Dendritic cell treated with granulocyte-macrophage colony-stimulating factor and Interleukin-4, amounts not matched to agents 40 ng/mL and 50 ng/mL, for 4 days (primary cell): ENCODE data around the gene EIF5A.
"Not testable (repeated sequence)": the region's sequence is repeated elsewhere in the genome, so short reads cannot be mapped to it uniquely, and the experiment has no call there.

ENCODE experiments used
- H3K27ac Mint-ChIP-seq: one replicate; pipeline ENCODE4 v1.8.0; 2022; ENCODE audit warnings: mild to moderate bottlenecking, mixed read lengths
- H3K27me3 Mint-ChIP-seq: one replicate; pipeline ENCODE4 v1.8.0; 2022; ENCODE audit warnings: mild to moderate bottlenecking, mixed read lengths
- H3K36me3 Mint-ChIP-seq: one replicate; pipeline ENCODE4 v1.8.0; 2022; ENCODE audit warnings: low read depth, mixed read lengths
- H3K4me1 Mint-ChIP-seq: one replicate; pipeline ENCODE4 v1.8.0; 2022; ENCODE audit warnings: low read depth, mixed read lengths
- H3K4me3 Mint-ChIP-seq: one replicate; pipeline ENCODE4 v1.8.0; 2022; ENCODE audit warnings: mild to moderate bottlenecking, moderate library complexity, mixed read lengths
- H3K9me3 Mint-ChIP-seq: one replicate; pipeline ENCODE4 v1.8.0; 2022; ENCODE audit warnings: mixed read lengths
- intact Hi-C: fragments of 100-400 bp; cut with micrococcal nuclease; formaldehyde crosslinking; loops from one replicate; pipeline ENCODE4 v1.15.0; 2022

Gene EIF5A

DNA sequence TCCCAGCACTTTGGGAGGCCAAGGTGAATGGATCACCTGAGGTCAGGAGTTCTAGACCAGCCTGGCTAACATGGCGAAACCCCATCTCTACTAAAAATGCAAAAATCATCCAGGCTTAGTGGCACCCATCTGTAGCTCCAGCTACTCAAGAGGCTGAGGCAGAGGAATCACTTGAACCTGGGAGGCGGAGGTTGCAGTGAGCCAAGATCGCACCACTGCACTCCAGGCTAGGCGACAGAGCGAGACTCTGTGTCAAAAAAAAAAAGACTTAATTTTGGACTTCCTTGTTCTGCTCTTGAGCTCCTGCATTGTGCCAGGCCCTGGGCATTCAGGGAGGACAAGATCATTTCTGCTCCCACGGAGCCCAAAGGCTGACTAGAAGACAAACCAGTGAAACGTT is 30.2 kb downstream of the EIF5A start:
- H3K36me3 Mint-ChIP-seq: peaks cover 38% of the 10 kb centered on the region
- H3K9me3 Mint-ChIP-seq, H3K27me3 Mint-ChIP-seq: not testable (repeated sequence)
- peak overlapping the region; percentile 73 for H3K27ac Mint-ChIP-seq
- intact Hi-C loops: loop anchor here (10.0 kb wide), 1 partner anchor 53 kb away; the partner anchor contains the start of gene SLC2A4
- peaks cover 49% of the 10 kb centered on the region for H3K4me1 Mint-ChIP-seq
- peak overlapping the region; percentile 80 for H3K4me3 Mint-ChIP-seq

GRCh38 chr17:7340179-7340578 is 32.8 kb downstream of the EIF5A start:
- no peaks in the 10 kb centered on the region for H3K27me3 Mint-ChIP-seq
- no peaks in the 10 kb centered on the region for H3K9me3 Mint-ChIP-seq
- intact Hi-C loops: no loop called here
- H3K27ac Mint-ChIP-seq: no peak overlapping the region
- H3K4me3 Mint-ChIP-seq: no peak overlapping the region
- H3K4me1 Mint-ChIP-seq: peaks cover 44% of the 10 kb centered on the region
- peaks cover 64% of the 10 kb centered on the region for H3K36me3 Mint-ChIP-seq

GRCh38 chr17:7341842-7342241 is 34.4 kb downstream of the EIF5A start:
- Mint-ChIP-seq H3K36me3 (peaks cover 77% of the 10 kb centered on the region), H3K4me3 (no peak overlapping the region), H3K4me1 (peaks cover 28% of the 10 kb centered on the region), H3K27me3 (no peaks in the 10 kb centered on the region), H3K9me3 (no peaks in the 10 kb centered on the region), H3K27ac (no peak overlapping the region)
- intact Hi-C loops: no loop called here

DNA sequence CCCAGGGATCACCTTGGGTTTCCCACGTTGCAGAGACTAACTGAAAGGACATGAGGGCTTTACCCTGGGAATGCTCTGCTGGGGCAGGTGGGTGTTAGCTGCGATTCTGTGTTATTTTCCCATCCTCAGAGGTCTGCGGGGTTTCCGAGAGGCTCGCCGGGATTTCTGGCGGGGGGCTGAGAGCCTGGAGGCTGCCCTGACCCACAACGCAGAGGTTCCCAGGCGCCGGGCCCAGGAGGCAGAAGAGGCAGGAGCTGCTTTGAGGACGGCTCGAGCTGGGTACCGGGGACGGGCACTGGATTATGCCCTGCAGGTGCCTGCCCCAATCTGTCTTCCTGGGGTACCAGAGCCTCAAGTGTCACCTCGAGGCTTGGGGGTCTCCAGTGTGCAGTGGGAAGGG is 35.8 kb downstream of the EIF5A start:
- Mint-ChIP-seq H3K9me3 (no peaks in the 10 kb centered on the region), H3K27me3 (no peaks in the 10 kb centered on the region), H3K4me1 (peaks cover 26% of the 10 kb centered on the region), H3K36me3 (peaks cover 91% of the 10 kb centered on the region), H3K4me3 (no peak overlapping the region), H3K27ac (peak overlapping the region; percentile 19)
- intact Hi-C loops: no loop called here

DNA sequence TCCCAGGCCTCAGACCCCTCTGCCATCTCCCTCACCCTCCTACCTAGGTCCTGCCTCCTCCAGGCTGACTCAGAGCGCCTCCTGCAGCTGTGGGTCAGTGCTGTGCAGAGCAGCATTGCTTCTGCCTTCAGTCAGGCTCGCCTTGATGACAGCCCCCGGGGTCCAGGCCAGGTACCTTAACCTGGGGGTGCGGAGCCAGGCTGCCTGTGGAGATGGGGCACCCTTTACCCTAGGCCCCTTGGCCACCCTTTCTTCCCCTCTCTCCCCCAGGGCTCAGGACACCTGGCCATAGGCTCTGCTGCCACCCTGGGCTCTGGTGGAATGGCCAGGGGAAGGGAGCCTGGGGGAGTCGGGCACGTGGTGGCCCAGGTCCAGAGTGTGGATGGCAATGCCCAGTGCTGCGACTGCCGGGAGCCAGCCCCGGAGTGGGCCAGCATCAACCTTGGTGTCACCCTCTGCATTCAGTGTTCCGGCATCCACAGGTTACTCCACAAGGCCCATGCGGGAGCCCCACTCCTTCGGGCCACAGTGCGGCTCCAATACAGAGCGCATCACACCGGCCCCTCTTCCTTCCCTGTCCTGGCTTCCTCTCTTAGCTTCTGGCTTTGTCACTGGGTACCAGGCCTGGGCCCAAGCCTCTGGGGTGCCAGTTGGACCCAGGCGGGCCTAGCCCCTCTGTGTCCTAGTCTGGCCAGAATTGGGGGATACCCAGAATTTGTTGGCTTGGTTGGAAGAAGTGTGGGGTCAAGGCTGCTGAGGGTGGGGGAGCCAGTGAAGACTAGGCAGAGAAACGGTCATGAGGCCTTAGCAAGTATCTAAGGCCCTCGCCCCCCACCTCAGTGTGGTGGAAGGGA is 39.6 kb downstream of the EIF5A start:
- H3K36me3 Mint-ChIP-seq: peaks cover 78% of the 10 kb centered on the region
- H3K27me3 Mint-ChIP-seq: no peaks in the 10 kb centered on the region
- H3K9me3 Mint-ChIP-seq: no peaks in the 10 kb centered on the region
- intact Hi-C loops: no loop called here
- no peak overlapping the region for H3K4me3 Mint-ChIP-seq
- peaks cover 49% of the 10 kb centered on the region for H3K4me1 Mint-ChIP-seq
- H3K27ac Mint-ChIP-seq: no peak overlapping the region

DNA sequence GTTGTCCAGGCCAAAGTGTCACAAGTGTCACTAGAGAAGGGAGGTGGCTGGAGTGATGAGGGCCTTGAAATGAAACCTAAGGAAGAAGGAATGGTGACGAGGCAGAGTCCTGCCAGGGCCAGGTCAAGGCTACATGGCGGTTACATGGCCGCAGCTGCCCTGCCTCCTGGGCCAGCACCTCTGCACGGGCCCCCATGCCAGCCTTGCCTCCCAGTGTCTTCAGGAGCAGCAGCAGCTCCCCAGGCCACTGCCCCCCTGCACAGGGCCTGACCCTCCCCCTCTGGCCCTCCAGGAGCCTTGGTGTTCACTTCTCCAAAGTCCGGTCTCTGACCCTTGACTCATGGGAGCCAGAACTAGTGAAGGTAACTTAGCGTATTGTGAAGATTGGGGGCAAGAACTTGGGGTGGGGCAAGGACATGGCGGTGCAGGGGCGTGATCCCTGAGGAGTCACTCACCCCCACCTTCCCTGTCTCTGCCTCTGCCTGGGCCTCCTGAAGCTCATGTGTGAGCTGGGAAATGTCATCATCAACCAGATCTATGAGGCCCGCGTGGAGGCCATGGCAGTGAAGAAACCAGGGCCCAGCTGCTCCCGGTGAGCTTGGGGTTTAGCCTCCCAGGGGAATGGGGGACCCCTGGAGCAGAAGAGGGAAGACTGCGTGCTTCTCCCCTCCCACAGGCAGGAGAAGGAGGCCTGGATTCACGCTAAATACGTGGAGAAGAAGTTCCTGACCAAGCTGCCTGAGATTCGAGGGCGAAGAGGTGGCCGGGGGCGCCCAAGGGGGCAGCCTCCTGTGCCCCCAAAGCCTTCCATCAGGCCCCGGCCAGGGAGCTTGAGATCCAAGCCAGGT is 40.4 kb downstream of the EIF5A start:
- intact Hi-C loops: loop anchor here (2.0 kb wide), 1 partner anchor 299 kb away; no protein-coding TSS in a partner anchor
- Mint-ChIP-seq H3K27ac (no peak overlapping the region), H3K4me3 (no peak overlapping the region), H3K4me1 (peaks cover 57% of the 10 kb centered on the region), H3K36me3 (peaks cover 78% of the 10 kb centered on the region), H3K9me3 (no peaks in the 10 kb centered on the region), H3K27me3 (no peaks in the 10 kb centered on the region)

GRCh38 chr17:7348478-7349242 is 41.2 kb downstream of the EIF5A start:
- intact Hi-C loops: loop anchor here (2.0 kb wide), 1 partner anchor 300 kb away; no protein-coding TSS in a partner anchor
- H3K27me3 Mint-ChIP-seq: no peaks in the 10 kb centered on the region
- peaks cover 58% of the 10 kb centered on the region for H3K4me1 Mint-ChIP-seq
- H3K4me3 Mint-ChIP-seq: no peak overlapping the region
- H3K36me3 Mint-ChIP-seq: peaks cover 72% of the 10 kb centered on the region
- no peaks in the 10 kb centered on the region for H3K9me3 Mint-ChIP-seq
- no peak overlapping the region for H3K27ac Mint-ChIP-seq

DNA sequence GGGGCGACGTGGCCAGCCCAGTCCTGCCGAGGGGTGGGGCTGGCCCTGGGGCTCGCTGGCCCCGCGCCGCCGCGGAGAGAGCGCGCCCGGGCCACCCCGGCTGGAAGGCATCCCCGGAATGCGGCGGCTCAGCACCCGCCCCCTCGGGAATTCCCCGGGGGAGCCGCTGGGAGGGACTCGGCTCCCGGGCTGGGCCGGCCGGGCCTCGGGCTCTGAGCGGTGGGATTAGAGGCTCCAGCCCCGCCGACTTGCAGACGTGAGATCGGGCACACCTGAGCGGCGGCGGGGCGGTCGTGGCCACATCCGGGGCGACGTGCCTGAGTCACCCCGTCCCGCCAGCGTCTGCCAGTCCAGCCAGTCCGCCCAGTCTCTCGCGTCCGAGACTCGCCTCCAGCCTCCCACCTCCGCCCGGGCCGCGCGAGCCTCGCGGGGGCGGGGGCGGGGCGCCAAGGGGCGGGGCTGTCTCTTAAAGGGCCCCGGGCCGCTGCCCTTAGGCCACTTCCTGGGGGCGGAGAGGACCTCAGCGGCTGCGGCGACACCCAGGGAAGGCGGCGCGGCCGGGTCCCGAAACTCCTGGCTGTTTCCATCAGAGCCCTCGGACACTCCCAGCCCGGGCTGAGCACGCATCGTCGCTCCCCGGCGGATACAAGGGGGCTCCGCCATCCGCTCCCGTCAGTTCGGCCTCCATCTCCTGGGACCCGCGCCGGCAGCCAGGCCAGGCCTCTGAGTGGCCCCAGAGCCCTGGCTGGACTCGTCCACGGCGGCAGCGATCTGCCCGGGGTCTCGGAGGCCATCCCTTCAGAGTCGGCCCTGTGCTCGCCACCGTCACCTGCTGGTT is 44.5 kb downstream of the EIF5A start, which contains the start of gene KCTD11:
Gene KCTD11, plus strand, starts transcription at position 498 of the 838 bp plus-strand sequence.
- Mint-ChIP-seq H3K4me3 (peak within 1 kb of the TSS; percentile 97), H3K9me3 (no peaks in the 10 kb centered on the region), H3K27me3 (peaks cover 8% of the 10 kb centered on the region), H3K4me1 (peaks cover 81% of the 10 kb centered on the region), H3K36me3 (peaks cover 43% of the 10 kb centered on the region), H3K27ac (peak within 1 kb of the TSS; percentile 84)
- intact Hi-C loops: loop anchor here (5.0 to 10.0 kb wide), 3 partner anchors 53 to 133 kb away; partner anchors contain the start of genes FGF11, NLGN2, POLR2A and SLC35G6

GRCh38 chr17:7352503-7352889 is 45.1 kb downstream of the EIF5A start:
- H3K36me3 Mint-ChIP-seq: peaks cover 37% of the 10 kb centered on the region
- no peaks in the 10 kb centered on the region for H3K9me3 Mint-ChIP-seq
- H3K4me1 Mint-ChIP-seq: peaks cover 77% of the 10 kb centered on the region
- peak overlapping the region; percentile 84 for H3K27ac Mint-ChIP-seq
- peaks cover 12% of the 10 kb centered on the region for H3K27me3 Mint-ChIP-seq
- intact Hi-C loops: loop anchor here (5.0 to 10.0 kb wide), 3 partner anchors 52 to 132 kb away; partner anchors contain the start of genes FGF11, NLGN2, POLR2A and SLC35G6
- H3K4me3 Mint-ChIP-seq: peak overlapping the region; percentile 97

DNA sequence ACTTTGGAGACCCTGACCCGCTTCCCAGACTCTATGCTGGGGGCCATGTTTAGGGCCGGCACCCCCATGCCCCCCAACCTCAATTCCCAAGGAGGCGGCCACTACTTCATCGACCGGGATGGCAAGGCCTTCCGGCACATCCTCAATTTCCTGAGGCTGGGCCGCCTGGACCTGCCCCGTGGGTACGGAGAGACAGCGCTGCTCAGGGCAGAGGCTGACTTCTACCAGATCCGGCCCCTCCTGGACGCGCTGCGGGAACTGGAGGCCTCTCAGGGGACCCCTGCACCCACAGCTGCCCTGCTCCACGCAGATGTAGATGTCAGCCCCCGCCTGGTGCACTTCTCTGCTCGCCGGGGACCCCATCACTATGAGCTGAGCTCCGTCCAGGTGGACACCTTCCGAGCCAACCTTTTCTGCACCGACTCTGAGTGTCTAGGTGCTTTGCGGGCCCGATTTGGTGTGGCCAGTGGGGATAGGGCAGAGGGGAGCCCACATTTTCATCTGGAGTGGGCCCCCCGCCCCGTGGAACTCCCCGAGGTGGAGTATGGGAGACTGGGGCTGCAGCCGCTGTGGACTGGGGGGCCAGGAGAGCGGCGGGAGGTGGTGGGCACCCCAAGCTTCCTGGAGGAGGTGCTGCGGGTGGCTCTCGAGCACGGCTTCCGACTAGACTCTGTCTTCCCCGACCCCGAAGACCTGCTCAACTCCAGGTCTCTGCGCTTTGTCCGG is 45.6 kb downstream of the EIF5A start:
- Mint-ChIP-seq H3K27ac (peak overlapping the region; percentile 84), H3K27me3 (peaks cover 12% of the 10 kb centered on the region), H3K4me3 (peak overlapping the region; percentile 97), H3K4me1 (peaks cover 71% of the 10 kb centered on the region), H3K9me3 (no peaks in the 10 kb centered on the region), H3K36me3 (peaks cover 31% of the 10 kb centered on the region)
- intact Hi-C loops: loop anchor here (5.0 to 10.0 kb wide), 3 partner anchors 52 to 132 kb away; partner anchors contain the start of genes FGF11, NLGN2, POLR2A and SLC35G6

DNA sequence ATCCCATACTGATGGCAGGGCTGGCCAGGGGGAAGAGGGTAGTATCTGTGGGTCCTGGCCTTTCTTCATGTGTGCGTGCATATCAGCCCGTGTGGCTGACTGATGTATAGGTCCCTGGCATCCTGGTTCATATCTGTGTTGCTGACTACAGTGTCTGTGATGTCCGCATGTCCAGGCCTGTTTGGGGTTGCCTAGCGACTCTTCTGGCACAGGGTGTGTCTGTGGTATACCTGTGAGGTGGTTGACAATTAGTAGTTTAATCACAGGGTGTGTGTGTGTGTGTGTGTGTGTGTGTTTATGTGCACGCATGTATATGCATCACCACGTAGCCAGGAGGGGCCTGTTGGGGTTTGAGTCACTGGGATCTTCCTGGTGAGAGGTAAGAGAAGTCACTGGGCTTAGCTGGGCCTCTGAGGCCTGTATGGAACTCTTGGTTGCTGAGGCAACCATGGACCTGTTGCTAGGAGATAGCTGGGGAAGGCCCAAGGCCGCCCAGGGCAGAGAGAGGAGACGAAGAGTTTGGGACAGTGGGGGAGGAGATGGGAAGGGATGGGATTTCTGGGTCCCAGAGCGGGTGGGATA is 46.9 kb downstream of the EIF5A start:
- Mint-ChIP-seq H3K27ac (no peak overlapping the region), H3K36me3 (peaks cover 18% of the 10 kb centered on the region), H3K4me3 (no peak overlapping the region), H3K27me3 (peaks cover 12% of the 10 kb centered on the region), H3K4me1 (peaks cover 60% of the 10 kb centered on the region), H3K9me3 (no peaks in the 10 kb centered on the region)
- intact Hi-C loops: loop anchor here (5.0 to 10.0 kb wide), 3 partner anchors 50 to 130 kb away; partner anchors contain the start of genes FGF11, NLGN2, POLR2A and SLC35G6

DNA sequence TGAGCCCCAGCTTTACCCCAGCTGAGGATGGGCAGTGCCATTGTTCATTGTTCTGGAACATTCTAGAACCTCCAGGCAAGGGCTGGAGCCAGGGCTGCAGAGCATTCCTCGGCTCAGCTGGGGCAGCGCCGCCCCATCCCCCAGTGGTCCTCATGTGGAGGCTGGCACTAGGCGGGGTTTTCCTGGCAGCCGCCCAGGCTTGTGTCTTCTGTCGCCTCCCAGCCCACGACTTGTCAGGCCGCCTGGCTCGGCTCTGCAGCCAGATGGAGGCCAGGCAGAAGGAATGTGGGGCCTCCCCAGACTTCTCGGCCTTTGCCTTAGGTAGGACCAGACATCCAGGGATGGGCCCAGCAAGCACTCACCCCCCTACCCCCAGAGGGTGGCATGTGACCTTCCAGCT is 47.6 kb downstream of the EIF5A start, which contains the start of gene TMEM95:
Gene TMEM95, plus strand, starts transcription at position 104 of the 400 bp plus-strand sequence. Its CDS starts 49 bp downstream, at position 153.
- H3K36me3 Mint-ChIP-seq: peaks cover 18% of the 10 kb centered on the region
- H3K27ac Mint-ChIP-seq: no peak within 1 kb of the TSS
- peaks cover 12% of the 10 kb centered on the region for H3K27me3 Mint-ChIP-seq
- peaks cover 54% of the 10 kb centered on the region for H3K4me1 Mint-ChIP-seq
- intact Hi-C loops: loop anchor here (1.0 to 10.0 kb wide), 3 partner anchors 50 to 206 kb away; partner anchors contain the start of genes NLGN2, POLR2A, SENP3 and SLC35G6
- no peaks in the 10 kb centered on the region for H3K9me3 Mint-ChIP-seq
- no peak within 1 kb of the TSS for H3K4me3 Mint-ChIP-seq
